B cell (primary cell): ENCODE data around the gene PLEK2. TPM values are rescaled to one million over a fixed set of nuclear protein-coding genes. Genes with fewer than 3 reads are reported as not detected.

Experiments
- polyA plus RNA-seq: library from polyadenylated mRNA; depleted of rRNA; stranded (reverse); fragments of >200 nt; gene quantifications from 2 replicates; pipeline ENCODE4 v1.2.3, GENCODE V29; 2012
- small RNA-seq: library from RNA; depleted of rRNA; stranded (forward); fragments of <200 nt; gene quantifications from one replicate; pipeline ENCODE3, GENCODE V24; 2012; ENCODE audit warnings: low replicate concordance, low read depth; ENCODE audit not compliant: insufficient read length
- total RNA-seq, 2 donors: library from RNA; stranded (reverse); fragments of 120-200 nt in 1 of 2; gene quantifications; 1 replicate in 1 of 2; 2 replicates in 1 of 2; pipeline versions ENCODE4 v1.2.3 to v1.2.4, GENCODE V29; 2013 to 2022

The PLEK2 gene
- total and polyA plus RNA-seq, 2 donors (not counting 1 experiment from before 2014, with no cell fraction given), result not detected

Small RNA genes within 50 kb of the gene (small RNA-seq; reads per million reads assigned to genes)
- not detected for gene MIR5694
- gene RF00019, result not detected

Other genes starting within 250 kb of the PLEK2 start
- 0.15 TPM in 1 of 2 replicates, not detected in the other for gene GARIN2, start 222.7 kb downstream of the PLEK2 start, total RNA-seq
- not detected in 2 replicates for gene GARIN2, start 222.7 kb downstream of the PLEK2 start, polyA plus RNA-seq
- 17.0 and 18.3 TPM in 2 replicates for gene PALS1, start 170.7 kb downstream of the PLEK2 start, total RNA-seq
- 2.6 and 3.5 TPM in 2 replicates for gene PALS1, start 170.7 kb downstream of the PLEK2 start, polyA plus RNA-seq
- gene ATP6V1D, start 52.4 kb downstream of the PLEK2 start, total RNA-seq, result 35.3 and 35.6 TPM in 2 replicates
- gene ATP6V1D, start 52.4 kb downstream of the PLEK2 start, polyA plus RNA-seq, result 6.4 and 8.2 TPM in 2 replicates
- 39.3 and 39.9 TPM in 2 replicates for gene EIF2S1, start 51.8 kb downstream of the PLEK2 start, total RNA-seq
- gene EIF2S1, start 51.8 kb downstream of the PLEK2 start, polyA plus RNA-seq, result 10.4 and 23.2 TPM in 2 replicates
- gene TMEM229B, start 76.6 kb upstream of the PLEK2 start, total RNA-seq, result 4.2 and 6.9 TPM in 2 replicates
- gene TMEM229B, start 76.6 kb upstream of the PLEK2 start, polyA plus RNA-seq, result 4.9 and 8.2 TPM in 2 replicates
- 0.15 and 0.17 TPM in 2 replicates for gene PLEKHH1, start 121.1 kb upstream of the PLEK2 start, total RNA-seq
- 0.25 and 0.37 TPM in 2 replicates for gene PLEKHH1, start 121.1 kb upstream of the PLEK2 start, polyA plus RNA-seq
- gene PIGH, start 188.1 kb upstream of the PLEK2 start, total RNA-seq, result 26.7 and 30.4 TPM in 2 replicates
- 48.0 and 78.9 TPM in 2 replicates for gene PIGH, start 188.1 kb upstream of the PLEK2 start, polyA plus RNA-seq
- 1.8 and 2.0 TPM in 2 replicates for gene ARG2, start 207.8 kb upstream of the PLEK2 start, total RNA-seq
- gene ARG2, start 207.8 kb upstream of the PLEK2 start, polyA plus RNA-seq, result 0.33 and 0.55 TPM in 2 replicates